Effector memory CD8-positive, alpha-beta T cell (primary cell): ENCODE data around the gene NTRK3.

Source experiments
- ATAC-seq: fragments of 150-1000 bp; cut with Tn5 transposase; replicated peaks from 2 replicates; pipeline ENCODE4 v1.10.0; 2021; ENCODE audit warnings: mild to moderate bottlenecking, moderate library complexity
- DNase-seq, 3 experiments: peaks; one replicate each; pipeline ENCODE4 v3.0.0; 2021
- H3K27ac Mint-ChIP-seq, 2 donors: one replicate each; pipeline ENCODE4 v1.8.0; 2022; ENCODE audit warnings: mild to moderate bottlenecking in 2 of 2, mixed read lengths in 2 of 2, moderate library complexity in 2 of 2
- H3K27me3 Mint-ChIP-seq, 2 donors: one replicate each; pipeline ENCODE4 v1.8.0; 2022; ENCODE audit warnings: mixed read lengths in 2 of 2
- H3K36me3 Mint-ChIP-seq: one replicate; pipeline ENCODE4 v1.8.0; 2022; ENCODE audit warnings: mild to moderate bottlenecking, moderate library complexity, mixed read lengths; ENCODE audit not compliant: insufficient read depth
- H3K4me1 Mint-ChIP-seq, 2 donors: one replicate each; pipeline ENCODE4 v1.8.0; 2022; ENCODE audit warnings: low read depth in 2 of 2, mixed read lengths in 2 of 2
- H3K4me3 Mint-ChIP-seq, 2 donors: one replicate each; pipeline ENCODE4 v1.8.0; 2022; ENCODE audit warnings: mild to moderate bottlenecking in 2 of 2, mixed read lengths in 2 of 2, moderate library complexity in 2 of 2
- H3K9me3 Mint-ChIP-seq, 2 donors: one replicate each; pipeline ENCODE4 v1.8.0; 2022; ENCODE audit warnings: mixed read lengths in 2 of 2

Gene NTRK3

DNA sequence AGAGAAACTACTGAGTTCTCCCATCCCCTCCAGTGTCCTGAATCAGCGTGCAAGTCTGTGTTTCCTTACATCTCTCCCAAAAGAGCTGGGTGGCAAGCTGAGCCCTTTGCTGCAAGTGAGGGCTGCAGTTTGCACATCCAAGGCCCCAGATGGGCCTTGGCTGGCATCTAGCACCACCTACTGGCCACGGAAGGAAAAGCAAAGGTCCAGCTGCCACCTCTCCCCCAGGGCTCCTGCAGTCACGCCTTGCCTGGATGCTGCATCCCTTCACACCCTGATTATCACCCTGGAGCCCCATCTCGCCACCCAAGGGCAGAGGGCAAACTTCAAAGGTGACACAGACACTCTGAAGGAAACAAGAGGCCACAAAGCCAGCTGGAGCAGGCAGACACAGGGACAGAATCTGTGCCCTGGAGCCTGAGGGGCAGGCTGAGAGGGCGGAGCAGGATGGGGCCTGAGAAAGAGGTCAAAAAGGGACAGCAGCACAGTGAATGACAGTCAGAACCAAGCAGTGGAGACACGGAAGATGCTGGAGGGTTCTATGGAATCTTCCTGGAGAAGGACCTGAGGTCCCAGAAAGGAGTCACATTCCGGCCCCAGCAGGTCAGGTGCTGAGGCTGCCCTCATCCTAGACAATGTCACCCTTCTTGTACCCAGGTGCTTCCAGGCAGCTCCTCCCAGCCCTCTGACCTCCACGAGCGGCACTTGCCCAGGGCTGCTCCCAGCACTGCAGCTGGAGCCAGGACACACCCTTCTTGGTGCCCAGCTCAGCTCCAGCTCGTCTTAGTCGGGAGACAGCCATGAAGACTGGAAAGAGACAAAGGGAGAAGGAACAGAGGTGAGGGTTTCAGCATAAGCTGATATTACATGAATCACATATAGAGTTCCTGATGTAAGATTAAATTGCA, 18.3 kb upstream of the NTRK3 start:
- ATAC-seq: no peak
- no peak overlapping the region for H3K27ac Mint-ChIP-seq
- no peaks in the 10 kb centered on the region for H3K9me3 Mint-ChIP-seq
- peaks cover 0 to 2% of the 10 kb centered on the region in 2 donors for H3K4me1 Mint-ChIP-seq
- peaks cover 8 to 45% of the 10 kb centered on the region in 2 donors for H3K27me3 Mint-ChIP-seq
- H3K4me3 Mint-ChIP-seq: no peak overlapping the region
- H3K36me3 Mint-ChIP-seq: no peaks in the 10 kb centered on the region
- peak; percentile 15 to 29 (median 26) for DNase-seq

DNA sequence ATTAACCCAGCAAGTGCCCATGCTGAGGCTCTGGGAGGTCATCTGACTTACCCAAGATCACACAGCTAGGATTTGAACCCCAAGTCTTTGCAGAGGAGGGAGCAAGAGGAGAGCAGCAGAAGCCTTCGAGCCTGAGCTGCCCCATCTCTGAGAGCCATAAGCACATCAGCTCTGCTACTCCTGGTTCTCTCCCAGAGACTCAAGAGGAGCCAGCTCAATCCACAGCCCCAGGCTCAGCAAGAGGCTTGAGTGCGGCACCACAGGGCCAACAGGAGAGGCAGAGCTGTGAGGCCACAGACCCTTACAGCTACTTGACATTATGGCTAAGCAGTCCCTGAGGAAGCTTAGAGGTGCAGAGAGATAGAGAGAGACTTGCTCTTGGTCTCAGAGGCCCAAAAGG, 15.9 kb upstream of the NTRK3 start:
- Mint-ChIP-seq H3K9me3 (no peaks in the 10 kb centered on the region), H3K27me3 (peaks cover 19 to 54% of the 10 kb centered on the region in 2 donors), H3K27ac (no peak overlapping the region), H3K4me1 (peaks cover 0 to 2% of the 10 kb centered on the region in 2 donors), H3K36me3 (no peaks in the 10 kb centered on the region), H3K4me3 (no peak overlapping the region)
- ATAC-seq (no peak), DNase-seq (no peak)

DNA sequence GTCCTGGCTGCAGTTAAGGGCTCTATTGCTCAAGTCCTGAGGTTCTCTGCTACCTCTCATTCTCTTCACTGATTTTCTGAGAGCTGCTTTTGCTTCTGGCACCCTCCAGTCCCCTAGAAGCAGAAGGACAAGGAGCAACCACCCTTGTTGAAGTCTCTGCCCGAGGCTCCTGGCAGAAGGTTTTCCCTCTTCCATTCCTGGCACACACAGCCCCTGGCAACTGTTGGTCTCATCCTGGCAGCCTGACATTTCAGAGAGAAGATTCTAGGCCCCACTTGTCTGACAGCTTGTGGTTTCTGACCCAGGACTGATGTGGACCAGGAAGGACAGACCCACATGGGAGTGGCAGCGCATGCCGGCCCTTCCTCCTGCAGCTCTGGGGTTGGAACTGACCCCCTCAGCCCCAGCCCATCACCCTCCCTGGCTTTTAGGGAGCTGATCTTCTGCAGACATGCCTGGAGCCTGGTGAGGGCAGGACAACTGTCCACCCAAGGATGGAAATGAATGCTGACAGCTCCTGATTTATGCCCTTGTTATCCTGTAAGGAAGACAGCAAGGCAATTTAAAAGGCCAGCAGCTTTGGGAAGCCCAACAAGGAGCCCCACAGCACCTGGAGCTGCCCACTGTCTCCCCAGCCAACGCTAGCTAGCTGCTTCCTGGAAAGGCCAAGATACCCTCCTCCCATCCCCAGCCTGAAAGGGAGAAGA, 13.0 kb upstream of the NTRK3 start:
- no peak for DNase-seq
- H3K4me1 Mint-ChIP-seq: peaks cover 0 to 1% of the 10 kb centered on the region in 2 donors
- no peak overlapping the region for H3K27ac Mint-ChIP-seq
- H3K9me3 Mint-ChIP-seq: no peaks in the 10 kb centered on the region
- ATAC-seq: no peak
- peaks cover 25 to 65% of the 10 kb centered on the region in 2 donors for H3K27me3 Mint-ChIP-seq
- no peak overlapping the region for H3K4me3 Mint-ChIP-seq
- no peaks in the 10 kb centered on the region for H3K36me3 Mint-ChIP-seq

DNA sequence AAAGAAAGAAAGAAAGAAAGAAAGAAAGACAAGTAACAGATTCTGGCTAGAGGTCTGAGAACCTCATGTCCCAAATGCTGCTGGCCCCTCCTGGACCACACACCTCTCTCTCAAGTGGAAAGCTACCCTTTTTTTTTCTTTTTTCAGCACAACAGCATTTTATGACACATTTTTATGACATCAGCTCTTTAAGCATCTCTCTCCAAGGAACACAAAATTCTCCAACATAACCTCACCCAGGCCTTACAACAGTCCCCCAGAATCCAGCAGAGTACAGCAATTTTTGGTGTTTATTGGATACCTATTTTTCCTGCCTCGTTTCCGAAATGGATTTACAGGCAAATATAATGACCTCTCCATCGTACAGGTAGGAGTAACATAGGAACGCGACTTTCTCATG, 11.2 kb upstream of the NTRK3 start:
- Mint-ChIP-seq H3K27me3 (peaks cover 42 to 83% of the 10 kb centered on the region in 2 donors), H3K27ac (no peak overlapping the region), H3K4me3 (no peak overlapping the region), H3K36me3 (no peaks in the 10 kb centered on the region), H3K9me3 (no peaks in the 10 kb centered on the region), H3K4me1 (no peaks in the 10 kb centered on the region)
- no peak for DNase-seq
- ATAC-seq: no peak

DNA sequence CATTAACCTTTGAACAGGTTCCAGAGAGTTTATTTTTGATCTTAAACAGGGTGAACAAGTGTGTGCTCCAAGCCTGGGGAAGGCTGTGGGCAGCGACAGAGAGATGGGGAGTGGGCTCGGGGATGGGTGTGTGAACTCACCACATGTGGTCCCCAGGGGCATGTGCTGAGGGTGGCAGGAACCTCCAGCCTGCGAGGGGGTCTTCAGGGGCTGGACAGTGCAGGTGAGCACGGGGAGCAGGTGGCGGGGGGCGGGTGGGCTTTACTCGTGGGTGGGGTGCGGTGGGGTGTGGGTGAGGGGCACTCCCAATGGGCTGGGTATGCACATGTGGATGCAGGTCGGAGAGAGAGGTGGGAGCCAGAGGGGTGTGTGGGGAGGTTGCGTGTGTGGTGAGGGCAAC, 9.6 kb upstream of the NTRK3 start:
- Mint-ChIP-seq H3K27ac (no peak overlapping the region), H3K9me3 (no peaks in the 10 kb centered on the region), H3K36me3 (no peaks in the 10 kb centered on the region), H3K4me1 (no peaks in the 10 kb centered on the region), H3K4me3 (no peak overlapping the region), H3K27me3 (peaks cover 55 to 90% of the 10 kb centered on the region in 2 donors)
- DNase-seq (no peak), ATAC-seq (no peak)

DNA sequence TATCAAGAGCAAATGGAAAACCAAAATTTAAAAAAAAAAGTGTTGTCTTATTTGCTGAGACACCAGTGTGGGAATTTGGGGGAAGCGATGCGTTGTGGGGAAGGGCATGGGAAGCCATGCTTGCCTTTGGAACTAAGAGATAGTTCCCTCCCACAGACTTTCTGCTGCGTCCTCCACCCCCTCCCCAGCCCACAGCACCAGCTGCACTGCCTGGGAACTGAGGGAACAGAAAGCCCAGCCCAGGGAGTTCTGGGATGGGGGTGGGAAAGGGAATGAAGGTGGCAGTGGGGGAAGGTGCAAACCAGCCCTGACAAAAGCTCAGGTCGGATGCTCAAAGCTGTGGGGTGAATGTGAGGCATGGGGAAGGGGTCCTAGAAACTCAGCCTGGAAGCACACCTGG, 8.1 kb upstream of the NTRK3 start:
- no peaks in the 10 kb centered on the region for H3K36me3 Mint-ChIP-seq
- no peak for DNase-seq
- H3K4me3 Mint-ChIP-seq: no peak overlapping the region
- no peak overlapping the region for H3K27ac Mint-ChIP-seq
- peaks cover 50 to 90% of the 10 kb centered on the region in 2 donors for H3K27me3 Mint-ChIP-seq
- no peak for ATAC-seq
- H3K9me3 Mint-ChIP-seq: no peaks in the 10 kb centered on the region
- no peaks in the 10 kb centered on the region for H3K4me1 Mint-ChIP-seq

DNA sequence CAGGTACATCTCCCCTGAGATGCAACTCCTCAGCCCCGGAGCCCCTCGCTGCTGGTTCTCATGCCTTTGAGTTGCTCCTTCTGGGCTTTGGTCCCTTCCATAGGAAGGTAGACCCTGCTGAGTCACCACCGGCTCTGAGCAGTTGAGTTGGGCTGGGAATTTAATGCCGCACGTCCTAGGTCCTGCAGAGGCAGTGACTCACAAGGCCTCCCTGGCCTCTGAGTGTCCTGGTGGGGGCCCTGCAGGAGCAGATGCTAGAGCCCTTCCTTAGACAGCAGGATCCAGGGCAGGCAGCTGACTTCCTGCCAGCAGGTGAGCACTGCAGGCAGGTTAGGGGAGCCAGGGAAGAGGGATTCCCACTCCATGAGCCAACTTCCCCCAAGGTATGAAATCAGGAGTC, 5.5 kb upstream of the NTRK3 start:
- Mint-ChIP-seq H3K27ac (no peak overlapping the region), H3K4me3 (no peak overlapping the region), H3K9me3 (no peaks in the 10 kb centered on the region), H3K27me3 (peaks cover 65 to 98% of the 10 kb centered on the region in 2 donors), H3K4me1 (peaks cover 0 to 6% of the 10 kb centered on the region in 2 donors), H3K36me3 (no peaks in the 10 kb centered on the region)
- ATAC-seq (no peak), DNase-seq (no peak)

DNA sequence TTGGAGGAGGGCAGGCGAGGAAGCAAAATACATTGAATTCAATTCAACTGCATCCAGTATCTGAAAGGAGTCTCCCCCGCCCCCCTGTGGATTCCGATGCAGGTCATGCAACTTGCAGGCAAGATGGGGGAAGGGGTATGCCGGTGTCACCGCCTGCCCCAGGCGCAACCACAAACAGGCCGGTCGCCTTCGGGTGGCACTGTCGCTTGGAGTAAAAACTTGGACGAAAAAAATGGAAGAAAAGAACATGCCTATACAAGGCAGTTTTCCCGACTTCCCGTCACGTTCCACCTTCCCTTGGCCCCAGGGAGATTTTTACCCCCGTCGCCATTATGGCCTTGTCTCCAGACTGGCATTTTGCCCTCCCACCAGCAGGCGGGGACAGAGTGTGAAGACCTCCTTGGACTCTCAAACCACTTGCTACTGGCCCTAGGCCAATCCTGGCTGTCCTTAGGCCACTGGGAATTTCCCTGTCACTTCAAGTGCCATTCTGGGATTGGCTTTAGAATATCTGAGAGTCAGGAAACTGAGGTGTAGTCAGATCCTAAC, 1.6 kb upstream of the NTRK3 start:
- Mint-ChIP-seq H3K27me3 (peaks cover 74 to 100% of the 10 kb centered on the region in 2 donors), H3K9me3 (no peaks in the 10 kb centered on the region), H3K4me3 (peak overlapping the region in 1 of 2 donors; percentile 81), H3K27ac (no peak overlapping the region), H3K36me3 (peaks cover 5% of the 10 kb centered on the region), H3K4me1 (peaks cover 0 to 13% of the 10 kb centered on the region in 2 donors)
- no peak for DNase-seq
- ATAC-seq: no peak

DNA sequence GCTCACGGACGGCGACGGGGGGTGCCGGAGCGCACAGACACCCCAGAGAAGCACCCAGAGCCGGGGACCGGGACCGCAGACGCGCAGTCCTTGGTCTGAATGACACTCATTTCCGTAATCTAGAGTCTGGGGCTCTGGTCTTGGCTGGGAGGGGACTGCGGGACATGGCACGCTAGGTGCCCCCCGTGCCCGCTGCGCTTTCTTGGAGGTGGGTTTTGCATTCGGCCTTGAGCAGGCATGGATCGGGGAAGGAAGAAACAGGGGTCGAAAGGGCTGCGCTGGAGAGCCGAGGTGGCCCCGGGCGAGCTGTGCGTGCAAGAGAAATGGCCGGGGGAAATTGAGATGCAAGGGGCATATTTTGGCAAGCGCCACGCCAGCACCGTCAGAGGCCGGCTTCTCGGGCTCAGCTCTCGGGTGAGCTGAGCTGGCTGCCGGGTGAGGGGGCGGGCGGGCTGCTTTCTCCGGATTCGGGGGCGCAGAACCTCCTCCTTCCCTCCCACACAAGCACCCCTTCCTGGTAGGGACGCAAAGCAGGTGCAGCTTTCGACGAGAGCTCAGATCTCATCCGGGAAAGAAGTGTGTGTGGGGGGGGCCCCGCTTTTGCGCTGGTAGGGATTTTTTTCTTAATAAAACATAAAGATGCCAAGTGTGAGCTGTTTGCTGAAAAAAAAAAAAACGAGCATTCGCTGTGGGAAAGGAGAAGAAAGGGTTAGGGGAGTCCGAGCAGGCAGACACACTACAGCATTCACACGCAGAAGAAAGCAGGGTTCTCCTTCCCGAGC, 963 bp upstream of the NTRK3 start:
- Mint-ChIP-seq H3K4me1 (peaks cover 0 to 13% of the 10 kb centered on the region in 2 donors), H3K36me3 (peaks cover 5% of the 10 kb centered on the region), H3K9me3 (no peaks in the 10 kb centered on the region), H3K27me3 (peaks cover 75 to 100% of the 10 kb centered on the region in 2 donors), H3K27ac (no peak overlapping the region), H3K4me3 (peak overlapping the region; percentile 32 to 81)
- no peak for DNase-seq
- ATAC-seq: no peak

DNA sequence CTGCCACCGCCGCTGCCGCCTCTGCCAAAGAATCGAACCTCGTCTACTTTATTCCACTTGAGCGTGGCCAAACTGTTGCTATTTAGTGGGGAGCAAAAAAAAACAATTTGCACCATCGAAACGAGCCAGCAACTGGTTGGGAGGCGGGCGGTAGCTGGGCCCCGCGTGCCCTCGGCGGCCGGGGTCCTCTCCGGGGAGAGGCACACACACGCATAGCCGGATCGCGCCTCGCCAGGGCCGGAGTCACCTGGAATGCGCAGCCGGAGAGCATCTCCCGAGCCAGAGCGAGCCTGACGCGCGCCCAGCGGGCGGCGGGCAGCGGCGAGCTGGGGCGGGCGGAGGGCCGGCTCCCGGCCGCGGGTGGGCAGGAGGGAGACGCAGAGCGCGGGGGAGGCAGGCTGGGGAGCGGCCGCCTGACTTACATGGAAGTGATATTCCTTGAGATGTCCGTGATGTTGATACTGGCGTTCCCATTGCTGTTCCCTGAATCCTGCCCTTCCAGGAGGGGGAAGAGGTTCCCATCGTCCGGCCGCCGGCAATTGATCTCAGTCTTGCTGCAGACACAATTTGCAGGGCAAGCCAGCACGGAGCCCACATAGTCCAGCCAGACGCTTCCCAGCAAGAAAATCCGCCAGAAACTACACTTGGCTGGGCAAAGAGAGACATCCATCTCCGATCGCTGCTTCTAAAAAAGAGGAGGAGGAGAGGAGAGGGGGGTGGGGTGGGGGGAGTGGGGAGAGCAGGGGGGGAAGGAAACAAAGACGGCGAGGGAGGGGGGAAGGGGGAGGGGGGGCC, 858 bp downstream of the NTRK3 start:
- ATAC-seq (no peak), DNase-seq (no peak)
- Mint-ChIP-seq H3K27ac (no peak overlapping the region), H3K27me3 (peaks cover 64 to 91% of the 10 kb centered on the region in 2 donors), H3K36me3 (peaks cover 5% of the 10 kb centered on the region), H3K4me1 (peaks cover 0 to 13% of the 10 kb centered on the region in 2 donors), H3K9me3 (no peaks in the 10 kb centered on the region), H3K4me3 (peak overlapping the region; percentile 40 to 50)

DNA sequence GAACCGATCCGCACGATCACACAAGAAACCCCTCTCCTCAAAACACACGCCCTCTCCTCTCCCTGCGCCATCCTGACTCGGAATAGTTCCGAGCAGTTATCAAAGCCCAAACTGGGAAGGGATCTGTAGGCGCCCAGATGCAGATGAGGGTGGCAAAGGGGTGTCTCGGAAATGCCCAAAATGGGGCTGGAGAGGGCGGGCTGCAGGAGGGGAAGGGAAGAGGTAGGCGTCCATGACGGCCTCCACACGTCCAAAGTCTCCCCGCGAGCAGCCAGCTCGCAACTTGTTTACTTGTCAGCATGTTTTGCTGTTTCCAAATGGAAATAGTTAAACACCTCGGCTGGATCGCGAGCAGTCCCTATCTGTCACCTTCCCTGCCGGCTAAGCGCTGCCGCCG, 1.5 kb downstream of the NTRK3 start:
- no peaks in the 10 kb centered on the region for H3K9me3 Mint-ChIP-seq
- peak overlapping the region; percentile 50 to 53 for H3K4me3 Mint-ChIP-seq
- no peak for ATAC-seq
- H3K4me1 Mint-ChIP-seq: peaks cover 0 to 13% of the 10 kb centered on the region in 2 donors
- peaks cover 64 to 85% of the 10 kb centered on the region in 2 donors for H3K27me3 Mint-ChIP-seq
- H3K27ac Mint-ChIP-seq: no peak overlapping the region
- H3K36me3 Mint-ChIP-seq: peaks cover 5% of the 10 kb centered on the region
- DNase-seq: no peak

DNA sequence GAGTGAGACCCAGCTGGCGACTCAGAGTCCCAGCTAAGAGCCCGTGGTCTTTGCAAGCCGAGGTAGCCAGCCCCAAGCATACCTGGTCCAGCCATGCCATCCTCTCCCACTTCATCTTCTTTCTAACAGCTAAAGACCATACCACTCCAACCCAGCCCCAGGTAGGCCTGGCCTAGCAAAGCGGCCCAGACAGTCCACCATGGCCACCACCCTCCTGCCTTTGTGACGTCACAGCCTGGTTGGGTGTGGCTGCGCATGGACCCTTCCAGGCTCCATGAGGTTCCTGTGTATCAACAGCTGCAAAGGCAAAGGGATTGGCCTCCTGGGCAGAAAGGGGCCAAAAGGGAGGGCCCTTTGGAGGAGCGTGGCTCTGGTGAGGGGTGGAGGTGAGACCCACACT, 4.1 kb downstream of the NTRK3 start:
- H3K36me3 Mint-ChIP-seq: peaks cover 5% of the 10 kb centered on the region
- H3K27me3 Mint-ChIP-seq: peaks cover 47 to 66% of the 10 kb centered on the region in 2 donors
- no peak overlapping the region for H3K4me3 Mint-ChIP-seq
- no peaks in the 10 kb centered on the region for H3K9me3 Mint-ChIP-seq
- H3K27ac Mint-ChIP-seq: no peak overlapping the region
- ATAC-seq (no peak), DNase-seq (no peak)
- peaks cover 0 to 12% of the 10 kb centered on the region in 2 donors for H3K4me1 Mint-ChIP-seq
